ENCODE data around the gene NR1D1. TPM values are rescaled to one million over a fixed set of nuclear protein-coding genes. Genes with fewer than 3 reads are reported as not detected.
A peak's percentile ranks its signal among the peaks of the same experiment; 100 is the strongest.

The NR1D1 gene
- total and polyA plus RNA-seq, 8 donors, result 4.8 to 17.5 (median 11.3) TPM

DNA sequence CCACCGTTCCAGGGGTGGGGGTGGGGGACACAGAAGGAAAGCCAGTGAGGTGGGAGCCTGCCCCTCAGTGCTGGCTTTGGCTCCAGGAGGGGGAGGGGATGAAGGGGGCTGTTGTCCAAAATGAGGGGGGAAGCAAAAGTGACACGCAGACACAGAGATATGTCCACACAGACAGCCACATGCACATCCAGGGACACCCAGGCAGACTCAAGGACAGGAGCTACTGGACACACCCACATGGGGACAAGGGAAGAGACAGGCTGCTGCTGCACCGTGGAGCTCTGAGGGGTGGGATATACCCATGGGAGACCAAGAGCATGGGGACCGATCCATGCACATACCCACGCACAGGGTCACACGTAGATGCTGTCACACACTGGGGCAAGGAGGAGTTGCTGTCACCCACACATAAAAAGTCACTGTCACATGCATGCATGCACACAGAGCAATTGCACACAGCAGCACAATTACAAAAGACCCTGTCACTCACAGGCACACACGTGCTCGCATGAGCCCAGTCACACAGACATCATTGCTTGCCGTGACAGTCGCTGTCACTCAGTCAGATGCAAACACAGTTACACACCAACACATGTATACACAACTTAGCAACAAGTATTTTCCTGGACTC is 36.4 kb downstream of the NR1D1 start:
- no peak for FAIRE-seq
- peaks cover 9 to 32% (median 29%) of the 10 kb centered on the region in 3 donors for H3K4me1 ChIP-seq
- intact Hi-C loops (cut with DNase I), result loop anchor here in 1 of 3 donors (10.0 kb wide), 1 partner anchor 61 kb away; the partner anchor contains the start of gene MSL1
- peak in 2 of 4 donors; percentile 8 for ATAC-seq
- H3K27me3 ChIP-seq, result no peaks in the 10 kb centered on the region
- H3K27ac ChIP-seq, result peak overlapping the region in 3 of 4 donors; percentile 31 to 88 (median 83)
- TF ChIP-seq, protein P1, sequence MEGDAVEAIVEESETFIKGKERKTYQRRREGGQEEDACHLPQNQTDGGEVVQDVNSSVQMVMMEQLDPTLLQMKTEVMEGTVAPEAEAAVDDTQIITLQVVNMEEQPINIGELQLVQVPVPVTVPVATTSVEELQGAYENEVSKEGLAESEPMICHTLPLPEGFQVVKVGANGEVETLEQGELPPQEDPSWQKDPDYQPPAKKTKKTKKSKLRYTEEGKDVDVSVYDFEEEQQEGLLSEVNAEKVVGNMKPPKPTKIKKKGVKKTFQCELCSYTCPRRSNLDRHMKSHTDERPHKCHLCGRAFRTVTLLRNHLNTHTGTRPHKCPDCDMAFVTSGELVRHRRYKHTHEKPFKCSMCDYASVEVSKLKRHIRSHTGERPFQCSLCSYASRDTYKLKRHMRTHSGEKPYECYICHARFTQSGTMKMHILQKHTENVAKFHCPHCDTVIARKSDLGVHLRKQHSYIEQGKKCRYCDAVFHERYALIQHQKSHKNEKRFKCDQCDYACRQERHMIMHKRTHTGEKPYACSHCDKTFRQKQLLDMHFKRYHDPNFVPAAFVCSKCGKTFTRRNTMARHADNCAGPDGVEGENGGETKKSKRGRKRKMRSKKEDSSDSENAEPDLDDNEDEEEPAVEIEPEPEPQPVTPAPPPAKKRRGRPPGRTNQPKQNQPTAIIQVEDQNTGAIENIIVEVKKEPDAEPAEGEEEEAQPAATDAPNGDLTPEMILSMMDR (IDR thresholded peaks at IDR 0.05), result no peak
- peak overlapping the region in 3 of 4 donors; percentile 66 to 99 (median 98) for H3K4me3 ChIP-seq
- H3K9me3 ChIP-seq, result no peaks in the 10 kb centered on the region
- WGBS, 2 donors, result 7% methylated on average over 10 of the region's 10 CpGs
- peak in 2 of 6 donors; percentile 25 to 34 for DNase-seq
- no peaks in the 10 kb centered on the region for H3K36me3 ChIP-seq

DNA sequence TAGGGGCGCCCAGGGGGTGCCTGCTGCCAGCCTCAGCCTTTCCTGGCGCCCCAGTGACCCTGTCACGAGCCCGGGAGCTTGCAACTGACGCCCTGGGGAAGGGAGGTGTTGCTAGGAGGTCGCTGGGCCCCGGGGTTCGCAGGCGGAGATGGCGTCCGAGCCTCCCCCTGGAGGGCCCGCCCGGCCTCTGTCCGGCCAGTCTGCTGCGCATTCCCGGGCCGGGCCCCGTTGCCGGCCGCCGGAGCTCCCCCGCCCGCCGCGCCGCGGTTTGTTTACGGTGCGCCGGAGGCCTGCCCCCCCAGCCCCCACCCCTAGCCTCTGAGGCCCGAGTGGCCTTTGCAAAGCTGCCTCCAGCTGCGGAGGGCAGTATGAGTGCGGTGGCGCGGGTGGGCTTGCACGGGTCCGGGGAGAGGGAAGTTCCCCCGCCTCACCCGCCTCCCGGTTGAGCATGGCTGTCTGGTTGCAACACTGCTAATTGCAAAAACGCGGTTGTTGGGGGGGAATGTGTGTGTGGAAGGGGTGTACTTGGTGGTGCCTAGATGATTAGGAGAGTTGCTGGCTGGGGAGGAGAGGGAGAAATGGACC is 37.1 kb downstream of the NR1D1 start:
- intact Hi-C loops (cut with DNase I), result loop anchor here in 1 of 3 donors (10.0 kb wide), 1 partner anchor 62 kb away; the partner anchor contains the start of gene MSL1
- peaks cover 9 to 27% (median 26%) of the 10 kb centered on the region in 3 donors for H3K4me1 ChIP-seq
- 1% methylated on average over 22 to 42 of the region's 42 CpGs for WGBS, 2 donors

DNA sequence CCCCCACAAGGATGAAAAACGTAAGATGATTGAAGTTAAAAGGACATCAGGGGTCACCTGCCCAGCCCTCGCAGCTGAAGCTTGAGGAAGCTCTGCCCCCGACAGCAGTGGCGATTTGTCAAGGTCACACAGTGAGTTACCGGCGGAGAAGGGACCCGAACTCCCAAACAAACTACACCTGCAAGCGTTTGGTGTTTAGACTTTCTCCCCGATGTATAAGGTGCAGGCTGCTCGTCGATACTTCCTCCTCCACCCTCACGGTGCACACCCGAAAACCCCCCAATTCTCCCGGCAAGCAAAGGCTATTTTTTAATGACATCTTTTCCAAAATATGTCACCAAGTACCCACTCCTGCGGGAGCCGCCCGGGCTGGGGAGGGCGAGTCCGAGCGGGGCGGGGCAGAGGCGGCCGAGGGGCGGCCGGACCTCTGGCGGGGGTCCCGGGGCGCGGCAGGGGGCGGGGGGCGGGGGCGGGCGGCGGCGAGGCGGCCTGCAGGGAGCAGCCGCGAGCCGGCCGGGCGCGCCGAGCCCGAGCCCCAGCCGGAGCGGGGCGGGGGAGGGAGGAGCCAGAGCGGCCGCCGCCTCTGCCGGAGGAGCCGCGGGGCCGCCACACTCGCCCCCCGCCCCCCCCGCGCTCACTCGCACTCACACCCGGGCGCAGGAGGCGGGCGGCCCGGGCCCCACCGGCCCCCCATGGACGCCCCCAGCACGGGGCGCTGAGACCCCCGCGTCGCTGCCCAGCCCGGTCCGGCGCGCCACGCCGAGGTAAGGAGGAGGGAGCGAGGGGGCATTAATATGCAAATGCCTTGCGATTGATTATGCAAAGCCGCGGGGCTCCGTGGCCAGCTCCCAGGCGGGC is 37.8 kb downstream of the NR1D1 start, which contains the start of gene THRA:
TSS of gene THRA (plus strand) at position 637 of the 858 bp plus-strand sequence. CDS start 11,524 bp downstream, outside the sequence.
- intact Hi-C loops (cut with DNase I), result loop anchor here in 1 of 3 donors (10.0 kb wide), 1 partner anchor 62 kb away; the partner anchor contains the start of gene MSL1
- no peaks in the 10 kb centered on the region for H3K36me3 ChIP-seq
- peak within 1 kb of the TSS; percentile 83 to 91 (median 86) for H3K27ac ChIP-seq
- no peaks in the 10 kb centered on the region for H3K9me3 ChIP-seq
- peak within 1 kb of the TSS; percentile 47 to 99 (median 82) for H3K4me3 ChIP-seq
- H3K4me1 ChIP-seq, result peaks cover 5 to 24% (median 23%) of the 10 kb centered on the region in 3 donors
- H3K27me3 ChIP-seq, result no peaks in the 10 kb centered on the region
- peak; percentile 63 to 88 (median 78) for DNase-seq
- no peak for FAIRE-seq
- peak; percentile 77 to 87 (median 81) for ATAC-seq
- TF ChIP-seq, protein P1 (IDR thresholded peaks at IDR 0.05), result no peak
- 1% methylated on average over 51 to 78 of the region's 83 CpGs for WGBS, 2 donors

More for the DNA sequence above, 37.1 kb downstream of the NR1D1 start:
- Histone ChIP-seq H3K9me3 (no peaks in the 10 kb centered on the region), H3K4me3 (peak overlapping the region; percentile 47 to 99 (median 82)), H3K27ac (peak overlapping the region; percentile 83 to 91 (median 86)), H3K36me3 (no peaks in the 10 kb centered on the region), H3K27me3 (no peaks in the 10 kb centered on the region)
- ATAC-seq (peak; percentile 63 to 71 (median 69)), DNase-seq (peak in 4 of 6 donors; percentile 52 to 81 (median 64)), FAIRE-seq (no peak)
- TF ChIP-seq, protein P1 (IDR thresholded peaks at IDR 0.05), result no peak

DNA sequence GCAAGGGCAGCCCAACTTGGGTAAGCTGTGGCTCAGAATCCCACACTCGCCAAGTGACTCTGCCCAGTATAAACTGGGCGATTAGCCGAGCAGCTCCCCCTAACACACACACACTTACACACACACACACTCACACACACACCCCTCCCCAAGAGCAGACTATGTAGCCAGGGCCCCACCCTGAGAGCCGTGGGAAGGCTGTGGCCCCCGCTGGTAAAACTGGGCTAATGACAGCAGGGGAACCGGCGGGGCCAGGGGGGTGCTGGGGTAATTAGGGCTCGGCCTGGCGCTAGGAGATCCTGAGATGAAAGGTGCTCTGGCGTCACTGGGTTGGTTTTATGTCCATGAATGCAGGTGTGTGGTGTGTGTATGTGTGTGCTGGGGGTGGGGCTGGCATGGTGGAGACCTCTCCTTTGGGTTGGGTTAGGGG is 38.8 kb downstream of the NR1D1 start:
- intact Hi-C loops (cut with DNase I), result loop anchor here in 1 of 3 donors (10.0 kb wide), 1 partner anchor 63 kb away; the partner anchor contains the start of gene MSL1
- Histone ChIP-seq H3K27ac (no peak overlapping the region), H3K4me1 (peaks cover 5 to 24% (median 23%) of the 10 kb centered on the region in 3 donors), H3K9me3 (no peaks in the 10 kb centered on the region), H3K36me3 (no peaks in the 10 kb centered on the region), H3K27me3 (no peaks in the 10 kb centered on the region), H3K4me3 (no peak overlapping the region)
- ATAC-seq (no peak), DNase-seq (no peak), FAIRE-seq (no peak)
- TF ChIP-seq, protein P1 (IDR thresholded peaks at IDR 0.05), result no peak
- 35 to 54% methylated on average over 10 of the region's 10 CpGs for WGBS, 2 donors

Data from pancreas (tissue), 10 donors.